Sigmoid colon (tissue), 4 donors: ENCODE measurements around the gene TP53BP1.

Source experiments
- CTCF ChIP-seq, 4 experiments: fragments of 450-650 bp in 3 of 4; fragments of 200-600 bp in 1 of 4; IDR thresholded peaks; one replicate each; pipeline ENCODE4 v1.5.1; 2016 to 2019; ENCODE audit warnings: antibody characterized with exemption in 4 of 4, mild to moderate bottlenecking in 3 of 4, moderate library complexity in 2 of 4
- EP300 ChIP-seq, 4 donors: sonication (generic); formaldehyde crosslinking; IDR thresholded peaks; one replicate each; pipeline ENCODE4 v1.6.1; 2017; ENCODE audit warnings: antibody characterized with exemption in 4 of 4
- POLR2A ChIP-seq, 2 donors: fragments of 450-650 bp; IDR thresholded peaks; one replicate each; pipeline ENCODE4 v1.6.1; 2016; ENCODE audit warnings: antibody characterized with exemption in 2 of 2, mild to moderate bottlenecking in 2 of 2, moderate library complexity in 2 of 2
- POLR2AphosphoS5 ChIP-seq, 4 donors: sonication (generic); formaldehyde crosslinking; IDR thresholded peaks; one replicate each; pipeline ENCODE4 v1.6.1; 2017; ENCODE audit warnings: antibody characterized with exemption in 4 of 4

GRCh38 chr15:43383070-43383469 is 109.9 kb downstream of the TP53BP1 start:
- no peak for TF ChIP-seq POLR2AphosphoS5 (IDR thresholded peaks at IDR 0.05)
- no peak for TF ChIP-seq EP300 (IDR thresholded peaks at IDR 0.05)
- TF ChIP-seq CTCF (IDR thresholded peaks at IDR 0.05): no peak
- no peak for TF ChIP-seq POLR2A (IDR thresholded peaks at IDR 0.05)
